Fibroblast of mammary gland (primary cell): Measurements from ENCODE around the gene BTRC.
A peak's percentile ranks its signal among the peaks of the same experiment; 100 is the strongest.
"Not testable (repeated sequence)": the region's sequence is repeated elsewhere in the genome, so short reads cannot be mapped to it uniquely, and the experiment has no call there.

Experiments used
- DNase-seq: peaks from one replicate; pipeline ENCODE4 v3.0.0-alpha.2; 2010; ENCODE audit warnings: low read depth
- H3K4me3 ChIP-seq: 2 replicates; pipeline ENCODE4 v1.5.1; 2011; ENCODE audit warnings: low read depth, mild to moderate bottlenecking, low read length, moderate library complexity; ENCODE audit not compliant: control insufficient read depth
- CTCF ChIP-seq: conservative IDR thresholded peaks from 2 replicates; pipeline ENCODE4 v1.5.1; 2011; ENCODE audit warnings: low read depth, low read length, inconsistent platforms; ENCODE audit not compliant: control insufficient read depth, insufficient read depth

Gene BTRC

GRCh38 chr10:101400585-101400984, 46.6 kb downstream of the BTRC start:
- no peak for DNase-seq
- no peak overlapping the region for H3K4me3 ChIP-seq
- TF ChIP-seq CTCF = no peak

GRCh38 chr10:101402711-101403110, 48.7 kb downstream of the BTRC start:
- H3K4me3 ChIP-seq = no peak overlapping the region
- DNase-seq = no peak

GRCh38 chr10:101403161-101403560, 49.2 kb downstream of the BTRC start:
- DNase-seq = no peak
- no peak for TF ChIP-seq CTCF
- H3K4me3 ChIP-seq = no peak overlapping the region

More at GRCh38 chr10:101402711-101403110, 48.7 kb downstream of the BTRC start:
- no peak for TF ChIP-seq CTCF

- no peak for TF ChIP-seq CTCF
- no peak overlapping the region for H3K4me3 ChIP-seq
- DNase-seq = no peak
These were observed 51.0 kb downstream of the BTRC start for GRCh38 chr10:101405001-101405400.

GRCh38 chr10:101411598-101411997, 57.6 kb downstream of the BTRC start:
- no peak for DNase-seq
- no peak overlapping the region for H3K4me3 ChIP-seq
- TF ChIP-seq CTCF = no peak

GRCh38 chr10:101414034-101414433, 60.1 kb downstream of the BTRC start:
- no peak overlapping the region for H3K4me3 ChIP-seq
- peak; percentile 2 for DNase-seq
- TF ChIP-seq CTCF = no peak

- DNase-seq = no peak
- TF ChIP-seq CTCF = no peak
- H3K4me3 ChIP-seq = no peak overlapping the region
These were observed 61.9 kb downstream of the BTRC start for GRCh38 chr10:101415884-101416283.

- H3K4me3 ChIP-seq, DNase-seq: not testable (repeated sequence)
These were observed 68.0 kb downstream of the BTRC start for GRCh38 chr10:101421967-101422366.
